ENCODE data around the gene CA12.

CA12 gene

GRCh38 chr15:63401714-63402497 lies 20.3 kb upstream of the CA12 start:
- DNase-seq: no peak

DNA sequence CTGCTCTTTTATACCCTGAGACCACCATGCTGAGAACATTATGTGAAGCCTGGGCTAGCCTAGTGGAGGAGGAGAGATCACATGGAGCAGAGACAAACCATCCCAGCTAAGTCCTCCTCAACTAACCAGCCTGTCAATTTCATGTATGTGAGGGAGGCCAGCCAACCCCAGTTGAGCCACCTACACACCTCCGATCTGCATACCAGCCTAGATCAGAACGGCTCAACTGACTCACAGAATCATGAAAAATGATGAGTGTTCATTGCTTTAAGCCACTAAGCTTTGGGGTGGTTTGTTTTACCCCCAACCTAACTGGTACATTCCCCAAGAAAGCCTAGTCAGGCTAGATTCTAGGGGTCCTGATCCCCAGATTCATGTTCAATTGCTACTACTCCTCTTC lies 19.4 kb upstream of the CA12 start:
- DNase-seq: no peak

- DNase-seq: no peak
These were observed 16.8 kb upstream of the CA12 start for GRCh38 chr15:63398456-63398855.

DNA sequence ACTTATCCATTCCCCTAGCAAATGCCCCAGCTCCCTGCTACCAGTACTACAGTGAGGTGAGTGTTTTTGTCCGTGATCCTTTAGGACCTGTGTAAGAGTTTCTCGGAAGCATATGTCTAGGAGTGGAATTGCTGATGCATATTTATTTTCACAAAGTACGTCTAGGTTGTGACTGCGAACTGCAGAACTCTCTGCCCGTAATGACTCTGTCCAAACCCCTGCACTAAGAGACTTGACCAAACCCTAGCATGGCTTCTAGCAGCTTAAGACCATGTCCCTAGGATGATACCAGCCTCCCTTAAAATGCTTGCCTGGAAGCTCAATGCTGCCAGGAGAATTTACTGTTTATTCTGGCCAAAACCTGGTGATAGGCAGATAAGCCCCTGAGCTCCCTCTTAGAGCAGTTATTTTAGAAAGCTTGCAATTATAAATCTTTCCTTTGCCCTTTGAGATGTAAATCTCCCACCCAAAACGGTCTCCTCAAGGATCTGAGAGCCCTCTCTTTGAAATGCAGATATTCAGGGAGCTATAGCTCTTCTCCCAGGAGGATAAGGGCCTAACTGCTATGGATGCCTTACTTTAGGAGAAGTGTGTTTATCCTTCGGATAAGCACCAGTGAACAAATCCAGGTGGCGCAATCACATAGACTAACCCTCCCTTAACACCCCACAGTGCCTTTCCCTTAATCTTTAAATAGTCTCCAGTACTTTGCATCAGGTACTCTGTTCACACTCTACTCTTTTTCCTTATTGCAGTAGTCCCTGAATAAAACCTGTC lies 14.7 kb upstream of the CA12 start:
- no peak for DNase-seq

DNA sequence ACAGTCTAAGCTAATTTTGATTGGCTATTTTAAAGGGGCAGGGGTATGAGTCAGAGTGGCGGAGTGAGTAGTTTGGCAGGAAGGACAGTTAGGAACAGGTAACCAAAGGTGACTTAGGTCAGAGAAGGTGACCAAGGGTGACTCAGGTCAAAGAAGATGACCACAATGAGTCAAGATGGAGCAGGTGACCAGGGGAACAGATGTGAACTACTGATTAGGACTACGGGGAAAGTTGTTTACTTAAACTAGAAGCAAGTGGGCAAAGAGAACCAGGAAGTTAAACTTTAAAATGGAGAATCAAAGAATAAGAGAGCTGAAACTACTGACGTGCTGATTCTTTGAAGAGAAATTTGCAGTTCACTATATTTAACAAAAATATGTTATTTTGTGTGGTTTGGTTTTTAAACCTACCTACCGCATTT lies 14.1 kb upstream of the CA12 start:
- no peak for DNase-seq

GRCh38 chr15:63392361-63393009 lies 10.8 kb upstream of the CA12 start:
- DNase-seq: peak; percentile 33

- no peak for DNase-seq
These were observed 10.2 kb upstream of the CA12 start for GRCh38 chr15:63391669-63392360.

- DNase-seq: no peak
These were observed 9.0 kb upstream of the CA12 start for GRCh38 chr15:63390689-63391088.

DNA sequence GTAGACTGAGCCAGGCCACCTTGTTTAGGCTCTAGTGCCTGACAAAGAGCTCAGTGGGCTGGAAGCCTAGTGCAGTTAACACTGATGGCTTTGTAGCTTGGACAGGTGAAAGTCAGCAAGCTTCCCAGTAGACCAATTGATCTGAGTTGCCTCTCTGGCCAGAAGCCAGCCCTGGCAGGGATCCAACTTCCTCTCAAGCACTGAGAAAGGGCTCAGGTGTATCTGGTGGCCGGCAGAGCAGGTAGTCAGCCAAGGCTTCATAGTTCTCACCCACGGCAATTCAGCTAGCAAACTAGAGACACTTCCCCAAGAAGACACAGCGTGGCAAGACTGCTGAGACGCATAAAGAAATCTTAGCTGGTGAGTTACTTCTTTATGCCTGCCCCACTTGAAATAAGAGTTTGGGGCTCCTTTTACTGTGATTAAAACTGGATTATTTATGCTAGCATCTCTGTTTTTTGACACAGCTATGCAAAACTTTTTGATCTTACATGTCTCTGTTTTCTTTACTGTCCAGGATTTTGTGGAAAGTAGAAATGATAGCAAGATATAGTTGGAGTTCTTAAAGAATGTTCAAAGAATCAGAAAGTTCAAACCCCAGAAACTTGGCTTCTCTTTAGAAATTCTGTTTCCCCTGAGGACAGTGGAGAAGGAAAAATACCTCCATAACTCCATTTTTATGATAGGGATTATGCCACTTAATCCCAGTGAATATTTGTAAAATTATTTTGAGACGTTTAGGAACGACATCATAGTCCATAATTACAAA lies 8.4 kb upstream of the CA12 start:
- DNase-seq: no peak

- no peak for DNase-seq
These were observed 6.9 kb upstream of the CA12 start for GRCh38 chr15:63388511-63388910.

- DNase-seq: no peak
These were observed 6.3 kb upstream of the CA12 start for GRCh38 chr15:63387748-63388493.

DNA sequence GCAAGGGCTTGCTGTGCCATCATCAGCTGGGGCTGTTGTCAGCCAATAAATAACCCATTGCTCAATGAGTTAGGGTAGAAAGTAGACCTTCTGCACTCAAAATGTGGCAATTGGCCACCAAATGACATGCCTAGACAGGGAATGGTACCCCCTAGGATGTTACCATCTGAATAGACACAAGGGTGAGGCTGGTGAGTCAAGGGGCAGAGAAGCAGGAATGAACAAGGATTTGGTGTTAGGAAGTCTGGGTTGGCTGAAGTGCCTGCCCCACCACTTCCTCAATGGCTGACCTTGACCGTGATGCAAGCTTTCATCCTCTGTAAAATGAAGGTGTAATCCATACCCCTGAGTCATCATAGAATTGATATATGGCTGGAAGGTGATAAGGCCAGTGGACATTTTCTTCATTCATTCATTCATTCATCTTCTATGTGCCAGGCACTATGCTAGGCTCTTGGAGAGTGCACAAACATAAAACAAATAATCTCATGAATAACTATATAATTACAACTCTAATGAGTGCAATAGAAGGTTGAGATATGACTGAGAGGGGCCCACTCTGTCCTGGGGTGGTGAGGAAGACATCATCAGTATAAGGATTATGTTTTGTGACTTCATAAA lies 4.4 kb upstream of the CA12 start:
- no peak for DNase-seq

GRCh38 chr15:63384906-63385305 lies 3.3 kb upstream of the CA12 start:
- DNase-seq: no peak

DNA sequence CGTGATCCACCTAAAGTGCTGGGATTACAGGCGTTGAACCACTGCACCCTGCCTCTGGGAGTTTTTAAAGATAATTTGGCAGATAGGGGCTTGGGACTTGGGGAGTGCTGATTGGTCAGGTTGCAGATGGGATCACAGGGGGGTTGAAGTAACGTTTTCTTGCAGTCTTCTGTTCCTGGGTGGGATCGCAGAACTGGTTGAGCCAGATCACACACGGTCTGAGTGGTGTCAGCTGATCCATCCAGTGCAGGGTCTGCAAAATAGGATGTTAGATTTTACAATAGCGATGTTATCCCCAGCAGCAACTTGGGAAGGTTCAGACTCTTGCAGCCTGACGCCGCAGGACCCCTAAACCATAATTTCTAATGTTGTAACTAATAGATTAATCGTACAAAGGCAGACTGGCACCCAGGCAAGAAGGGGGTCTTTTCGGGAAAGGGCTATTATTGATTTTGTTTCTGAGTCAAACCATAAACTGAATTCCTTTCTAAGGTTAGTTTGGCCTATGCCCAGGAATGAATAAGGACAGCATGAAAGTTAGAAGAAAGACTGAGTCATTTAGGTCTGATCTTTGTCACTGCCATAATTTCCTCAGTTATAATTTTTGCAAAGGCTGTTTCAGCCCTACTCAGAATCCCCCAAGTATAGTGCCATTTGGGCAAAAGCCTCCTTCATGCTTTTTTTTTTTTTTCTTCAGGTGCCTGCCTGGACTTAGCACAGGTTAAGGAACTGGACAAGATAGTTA lies 1.5 kb upstream of the CA12 start:
- no peak for DNase-seq

DNA sequence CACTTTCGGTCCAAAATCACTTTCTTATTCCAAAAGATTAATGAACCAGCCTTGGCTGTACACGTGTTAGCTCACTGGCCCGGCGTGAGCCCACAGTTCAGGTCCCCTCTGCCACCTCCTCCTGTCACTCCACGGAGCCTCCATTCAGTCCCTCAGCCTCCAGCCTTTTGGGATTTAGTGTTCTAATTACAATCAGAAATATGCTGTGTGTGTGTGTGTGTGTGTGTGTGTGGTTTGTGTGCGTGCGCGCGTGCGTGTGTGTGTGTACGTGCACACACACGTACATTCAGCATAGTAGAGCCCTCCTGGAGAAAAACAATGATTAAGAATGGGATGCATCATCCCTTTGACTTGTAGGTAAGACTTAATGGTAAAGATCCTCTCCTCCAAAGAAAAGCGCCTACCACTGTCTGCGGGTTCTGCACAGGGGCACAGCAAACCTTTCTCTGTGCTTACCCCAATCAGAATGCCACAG lies 801 bp downstream of the CA12 start:
- no peak for DNase-seq

DNA sequence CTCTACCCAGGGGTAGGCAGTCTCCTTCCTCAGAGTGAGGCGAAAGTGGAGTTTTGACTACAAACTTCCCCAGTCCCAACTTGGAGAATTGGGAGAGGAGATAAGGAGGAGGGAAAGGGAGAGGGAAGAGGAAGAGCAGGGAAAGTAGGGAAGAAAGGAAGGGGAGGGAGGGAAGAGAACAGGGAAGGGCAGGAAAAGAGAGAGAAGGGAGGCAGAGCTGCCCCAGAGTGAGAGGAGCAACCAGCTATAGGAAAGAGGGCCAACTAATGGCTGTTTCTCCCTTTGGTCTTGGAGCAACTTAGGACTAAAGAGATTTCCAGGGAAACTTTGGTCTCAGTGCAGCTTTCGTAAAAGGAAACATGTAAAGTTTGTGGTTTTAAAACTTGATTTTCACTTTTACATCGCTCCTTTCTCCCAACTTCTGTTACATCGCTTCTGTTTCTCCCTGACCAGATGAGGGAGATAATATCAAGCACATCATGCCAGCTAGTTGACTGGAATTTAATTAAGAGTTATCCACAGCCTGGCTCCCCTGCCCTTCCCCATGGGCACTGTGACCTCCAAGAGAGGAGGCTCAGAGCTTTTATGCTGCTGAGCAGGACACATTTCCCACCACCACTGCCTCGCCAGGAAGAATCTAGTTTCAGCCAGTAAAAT lies 1.4 kb downstream of the CA12 start:
- DNase-seq: no peak

DNA sequence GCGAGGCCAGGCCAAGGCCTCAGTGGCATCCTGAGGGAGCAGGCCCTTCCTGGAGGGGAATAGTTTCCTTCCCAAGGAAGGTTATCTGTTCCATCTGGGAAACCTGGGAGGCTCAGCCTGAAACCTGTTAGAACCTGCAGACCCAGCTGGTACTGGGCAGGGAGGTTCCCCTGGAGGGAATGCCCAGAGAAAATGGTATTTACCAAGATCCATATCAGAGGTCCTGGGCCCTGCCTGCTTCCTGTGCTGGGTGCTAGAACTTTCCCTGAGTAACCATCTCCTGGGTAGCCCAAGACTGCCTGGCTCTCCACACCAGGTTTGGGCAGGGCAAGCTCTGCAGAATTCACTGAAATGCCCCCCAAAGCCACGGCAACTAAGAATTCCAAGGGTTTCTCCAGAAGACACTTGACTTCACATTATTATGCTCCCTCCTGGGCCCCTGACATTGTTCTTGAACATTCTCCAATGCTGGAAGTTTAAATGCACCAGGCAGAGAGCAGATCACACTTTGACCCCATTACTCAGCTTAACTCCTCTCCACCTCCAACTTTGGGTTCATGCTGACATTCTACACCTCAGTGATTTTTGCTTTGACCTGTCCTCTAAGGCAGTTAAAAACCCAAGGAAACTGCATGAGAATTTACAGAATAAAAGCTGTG lies 2.0 kb downstream of the CA12 start:
- no peak for DNase-seq

DNA sequence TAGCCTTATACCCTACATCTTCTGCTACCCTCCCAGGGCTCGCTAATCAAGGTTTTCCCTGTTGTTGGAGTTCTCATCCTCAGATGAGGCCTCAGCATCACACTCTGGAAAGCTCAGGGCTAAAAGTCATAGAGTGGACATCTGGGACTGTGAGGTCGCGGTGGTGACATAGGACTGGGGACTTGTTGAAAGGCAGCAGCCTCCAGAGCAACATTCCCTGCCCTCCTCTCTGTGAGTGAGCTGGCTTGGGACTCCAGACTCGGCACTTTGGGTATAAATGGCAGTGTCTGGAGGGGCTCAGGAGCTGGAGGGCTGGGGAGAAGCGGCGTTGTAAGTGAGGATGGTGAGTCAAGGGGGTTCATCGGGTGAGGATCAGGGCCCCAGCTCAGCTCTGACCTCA lies 2.7 kb downstream of the CA12 start:
- no peak for DNase-seq
